SH-SY5Y (cell line): ENCODE measurements around the gene ELMO3.

Experiments used
- GATA2 ChIP-seq: IDR thresholded peaks from 2 replicates; pipeline ENCODE4 v1.6.1; 2011; ENCODE audit warnings: mild to moderate bottlenecking, low read depth, low read length
- GATA3 ChIP-seq: IDR thresholded peaks from 2 replicates; pipeline ENCODE4 v1.6.1; 2011; ENCODE audit warnings: low read depth, mild to moderate bottlenecking, low read length, moderate library complexity

ELMO3 gene

DNA sequence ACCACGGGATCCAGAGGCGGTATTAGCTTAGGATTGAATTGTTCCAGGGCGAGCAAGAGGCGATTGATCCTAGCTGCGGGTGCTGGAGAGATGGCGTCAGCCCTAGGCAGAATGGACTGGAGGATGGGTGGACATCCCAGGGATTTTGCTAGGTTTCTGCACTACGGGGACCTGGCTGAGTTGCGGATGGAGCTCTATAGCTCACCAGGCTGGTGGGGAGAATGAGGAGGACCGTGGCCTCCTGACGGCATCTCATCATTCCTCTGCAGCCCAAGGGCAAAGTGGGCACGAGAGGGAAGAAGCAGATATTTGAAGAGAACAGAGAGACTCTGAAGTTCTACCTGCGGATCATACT, 28.6 kb downstream of the ELMO3 start:
- no peak for TF ChIP-seq GATA2
- TF ChIP-seq GATA3, result no peak

DNA sequence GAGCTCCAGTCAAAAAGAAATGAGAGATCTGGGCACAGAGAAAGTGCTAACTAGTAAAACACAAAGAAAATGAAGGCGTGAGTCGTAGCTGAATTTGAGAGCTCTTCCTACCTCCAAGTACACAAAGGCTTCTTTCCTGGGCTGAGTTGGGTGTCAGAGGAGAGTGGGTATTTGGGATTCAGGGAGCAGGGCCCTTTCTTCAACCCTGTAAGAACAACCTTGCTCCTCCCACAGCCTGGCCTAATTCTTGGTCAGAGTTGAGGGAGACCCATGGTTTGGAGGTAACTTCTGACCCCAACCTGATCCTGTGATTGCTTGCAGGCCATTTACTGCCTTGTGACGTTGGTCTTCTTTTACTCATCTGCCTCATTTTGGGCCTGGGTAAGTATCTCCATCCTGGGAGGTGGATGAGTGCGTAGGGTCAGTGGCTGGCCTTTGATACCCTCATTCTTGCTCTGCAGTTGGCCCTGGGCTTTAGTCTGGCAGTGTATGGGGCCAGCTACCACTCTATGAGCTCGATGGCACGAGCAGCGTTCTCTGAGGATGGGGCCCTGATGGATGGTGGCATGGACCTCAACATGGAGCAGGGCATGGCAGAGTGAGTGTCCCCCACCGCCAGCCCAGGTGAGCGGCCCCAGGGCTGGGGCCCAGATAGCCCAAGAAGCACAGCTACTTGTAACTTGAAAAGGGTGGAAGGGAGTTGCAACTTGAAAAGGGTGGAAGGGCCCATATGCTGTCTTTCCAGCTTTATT, 29.3 kb downstream of the ELMO3 start:
- TF ChIP-seq GATA3 (no peak), GATA2 (no peak)

DNA sequence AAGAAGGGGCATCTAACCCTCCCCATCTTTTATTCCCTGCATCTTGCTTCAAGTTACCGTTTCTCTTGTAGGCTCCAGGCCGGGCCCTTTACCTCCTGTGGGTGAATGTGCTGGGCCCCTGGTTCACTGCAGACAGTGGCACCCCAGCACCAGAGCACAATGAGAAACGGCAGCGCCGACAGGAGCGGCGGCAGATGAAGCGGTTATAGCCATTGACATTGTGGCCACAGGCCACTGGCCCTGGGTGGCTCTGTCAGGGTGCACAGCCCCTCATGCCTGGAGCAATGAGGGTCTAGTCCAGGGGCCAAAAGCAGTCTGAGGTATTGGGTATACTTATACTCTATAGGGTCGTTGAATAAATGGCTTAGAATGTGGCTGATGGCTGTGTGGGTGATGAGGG, 30.0 kb downstream of the ELMO3 start:
- TF ChIP-seq GATA2, result no peak
- no peak for TF ChIP-seq GATA3

DNA sequence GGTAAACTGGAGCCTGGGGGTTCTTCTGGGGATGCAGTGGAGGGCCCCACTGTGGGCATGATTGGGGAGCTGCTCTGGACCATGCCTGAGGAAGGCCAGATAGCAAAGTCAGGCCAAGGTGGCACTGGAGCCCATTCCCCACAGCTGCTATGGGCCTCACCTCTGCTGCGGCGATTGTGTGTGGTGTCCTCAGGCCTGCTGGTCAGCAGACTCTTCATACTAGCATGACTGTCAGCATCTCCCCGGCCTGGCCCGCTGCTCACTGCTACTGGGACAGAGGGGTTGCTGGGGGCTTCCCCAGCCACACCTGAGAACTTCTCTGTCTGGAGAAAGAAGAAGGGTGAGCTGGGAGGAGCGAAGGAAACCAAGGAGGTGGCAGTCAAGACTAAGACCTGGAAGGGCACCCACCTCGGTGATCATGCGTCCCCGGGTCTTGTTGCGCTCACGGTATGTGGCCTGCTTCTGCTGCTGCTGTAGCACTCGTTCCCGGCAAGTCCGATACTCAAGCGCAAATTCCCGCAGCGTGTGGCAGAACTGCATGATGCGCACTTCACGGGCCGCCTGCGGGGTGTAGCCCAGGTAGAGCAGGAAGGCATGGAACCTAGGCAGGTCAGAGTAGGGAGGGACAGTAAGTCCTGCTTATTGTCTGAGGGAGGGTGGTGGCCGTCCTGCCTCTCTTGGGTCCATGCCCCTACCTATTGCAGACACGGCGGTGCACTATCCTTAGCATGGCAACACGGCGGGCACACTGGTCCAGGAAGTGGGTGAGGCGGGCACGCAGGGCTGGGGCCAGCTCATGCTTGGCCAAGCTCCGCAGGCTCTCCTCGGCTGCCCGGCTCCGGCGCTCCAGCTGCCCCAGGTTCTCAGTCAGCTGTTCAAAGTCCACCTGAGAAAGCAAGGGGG, 31.2 kb downstream of the ELMO3 start:
- TF ChIP-seq GATA3 (no peak), GATA2 (no peak)

DNA sequence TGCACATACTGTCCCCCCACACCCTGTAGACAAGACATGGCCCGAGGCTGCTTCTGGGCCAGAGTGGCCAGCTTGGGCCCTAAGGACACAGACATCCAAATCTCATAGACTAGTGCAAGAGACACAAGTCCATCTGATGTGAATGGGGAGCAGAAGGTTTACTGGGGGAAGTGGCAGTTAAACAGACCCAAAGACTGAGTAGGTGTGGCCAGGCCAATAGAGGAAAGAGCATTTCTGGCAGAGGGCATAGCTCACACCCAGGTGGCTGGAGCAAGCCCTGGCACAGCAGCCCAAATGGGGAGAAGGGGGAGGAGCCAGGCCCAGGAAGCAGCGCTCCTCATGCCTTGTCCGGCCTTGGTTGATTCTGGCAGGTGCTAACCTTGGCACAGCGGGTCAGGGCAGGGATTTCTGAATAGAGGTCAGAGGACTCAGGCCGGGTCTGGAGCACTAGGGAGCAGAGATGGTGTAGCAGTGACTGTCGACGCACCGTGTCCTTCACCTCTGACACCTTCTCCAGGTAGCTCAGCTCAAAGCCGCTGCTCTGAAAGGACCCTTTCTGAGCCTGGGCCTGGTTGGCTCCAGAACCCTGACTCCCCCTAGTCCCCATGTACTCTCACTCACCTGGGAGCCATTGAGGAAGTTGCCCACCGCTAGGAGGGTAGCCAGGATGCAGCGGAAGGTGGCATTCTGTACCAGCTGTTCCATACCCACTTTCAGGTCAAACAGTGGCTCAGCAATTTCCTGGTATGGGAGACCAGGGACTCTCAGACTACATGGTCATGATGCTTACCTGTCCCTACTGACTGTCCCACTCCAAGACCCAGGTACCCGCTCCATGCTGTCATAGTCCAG, 32.1 kb downstream of the ELMO3 start:
- TF ChIP-seq GATA3 (no peak), GATA2 (no peak)

DNA sequence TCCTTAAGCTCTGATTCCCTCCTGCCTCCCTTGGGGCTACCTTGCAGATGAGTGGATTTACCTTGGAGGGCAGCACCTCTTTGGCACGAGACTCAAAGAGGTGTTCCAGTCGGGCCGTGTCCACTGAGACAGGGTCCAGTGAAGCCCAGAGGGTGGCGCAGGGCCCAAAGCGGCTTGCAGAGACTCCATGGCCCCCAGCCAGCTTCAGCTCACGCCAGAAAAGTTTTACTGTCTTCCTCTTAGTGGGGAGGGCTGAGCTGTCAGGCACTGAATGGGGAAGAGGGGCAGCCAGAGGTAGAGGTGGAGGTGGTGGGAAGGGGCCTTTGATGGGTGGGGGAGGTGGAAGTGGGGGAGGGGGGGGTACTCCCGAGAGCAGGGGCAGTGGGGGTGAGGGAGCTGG, 34.7 kb downstream of the ELMO3 start:
- TF ChIP-seq GATA2, result no peak
- TF ChIP-seq GATA3, result no peak

DNA sequence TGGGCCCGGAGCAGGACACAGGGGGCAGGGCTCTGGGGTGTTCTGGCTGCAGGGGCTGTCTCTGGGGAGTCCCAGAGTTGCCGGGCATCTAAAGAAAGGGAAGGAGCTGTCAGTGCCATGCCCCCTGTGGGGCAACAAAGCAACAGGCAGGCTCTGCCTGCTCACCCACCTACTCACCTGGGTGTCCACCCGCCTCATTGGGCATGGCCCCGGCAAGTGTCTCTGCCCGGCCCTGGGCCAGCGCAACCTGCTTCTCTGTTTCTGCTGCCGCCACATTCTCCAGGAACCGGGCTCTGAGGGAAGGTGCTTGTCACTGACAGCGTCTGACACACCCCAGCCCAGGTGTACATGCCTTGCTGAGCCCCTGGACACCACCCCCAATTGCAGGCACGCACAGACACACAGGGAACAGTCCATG, 35.3 kb downstream of the ELMO3 start:
- no peak for TF ChIP-seq GATA3
- no peak for TF ChIP-seq GATA2

DNA sequence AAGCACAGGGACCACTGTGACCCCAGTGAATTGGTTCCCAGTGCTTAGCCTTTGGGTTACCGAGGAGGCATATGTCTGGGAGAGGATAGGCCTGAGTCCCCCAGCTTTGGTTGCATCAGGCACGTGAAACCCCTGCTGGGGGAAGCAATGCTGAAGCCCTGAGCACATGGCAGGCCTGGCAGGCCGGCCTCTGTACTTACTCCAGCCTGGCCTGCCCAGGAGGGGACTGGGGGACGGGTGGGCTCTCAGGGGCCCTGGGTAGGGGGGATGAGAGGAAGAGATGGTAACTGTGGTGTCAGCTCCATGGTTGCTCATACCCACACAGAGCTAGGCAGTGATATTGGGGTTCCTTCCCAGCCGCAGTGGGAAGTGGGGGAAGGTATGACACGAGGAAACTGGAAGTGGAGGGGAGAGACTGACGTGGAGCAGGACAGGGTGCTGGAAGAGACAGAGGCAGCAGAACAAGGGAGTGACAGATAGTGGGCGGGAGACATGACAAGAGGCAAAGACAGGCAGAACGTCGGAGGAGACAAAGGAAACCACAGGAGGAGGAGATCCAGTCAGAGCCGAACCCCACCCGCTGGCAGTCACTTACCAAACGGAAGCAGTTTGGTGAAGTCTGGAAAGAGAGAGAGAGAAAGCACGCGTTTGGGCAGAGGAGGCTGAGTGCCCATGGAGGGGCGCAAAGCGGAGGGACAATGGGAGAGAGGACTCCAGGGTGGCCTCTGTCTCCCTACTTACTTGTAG, 37.1 kb downstream of the ELMO3 start:
- TF ChIP-seq GATA2 (no peak), GATA3 (no peak)

DNA sequence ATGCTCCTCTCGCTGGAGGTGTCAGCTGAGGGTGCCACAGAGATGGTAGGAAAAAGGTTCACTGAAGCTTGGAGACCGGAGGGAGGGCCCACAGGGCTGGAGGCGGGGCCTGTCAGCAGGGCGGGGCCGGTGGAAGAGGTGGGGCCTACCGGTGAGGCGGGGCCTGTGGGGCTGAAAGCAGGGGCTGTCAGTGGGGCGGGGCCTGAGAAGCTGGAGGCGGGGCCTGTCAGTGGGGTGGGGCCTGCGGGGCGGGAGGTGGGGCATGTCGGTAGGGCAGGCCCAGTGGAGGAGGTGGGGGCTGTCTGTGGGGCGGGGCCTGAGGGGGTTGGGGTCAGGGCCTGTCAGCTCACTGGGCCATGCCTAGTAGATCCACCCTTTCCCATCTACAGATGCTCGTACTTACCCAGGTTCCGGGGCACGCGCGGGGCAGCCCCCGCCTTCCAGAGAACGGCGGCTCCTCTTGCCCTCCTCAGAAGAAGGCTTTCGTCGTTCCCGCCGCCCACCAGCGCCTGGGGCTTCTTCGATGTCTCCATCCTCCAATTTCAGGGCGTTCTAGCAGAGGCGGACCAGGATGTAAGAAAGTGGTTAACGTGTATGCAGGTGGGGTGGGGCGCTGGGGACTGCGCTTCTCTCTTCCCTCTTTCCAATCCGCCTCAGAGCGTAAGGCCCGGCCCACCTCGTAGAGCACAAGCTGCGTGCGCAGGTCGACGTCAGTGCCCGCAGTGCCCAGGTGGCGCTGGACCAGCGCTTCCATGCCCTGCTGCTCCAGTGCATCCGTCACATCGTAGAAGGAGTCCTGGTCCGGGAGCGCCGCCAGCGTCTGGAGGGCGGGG, 37.8 kb downstream of the ELMO3 start:
- no peak for TF ChIP-seq GATA2
- no peak for TF ChIP-seq GATA3

DNA sequence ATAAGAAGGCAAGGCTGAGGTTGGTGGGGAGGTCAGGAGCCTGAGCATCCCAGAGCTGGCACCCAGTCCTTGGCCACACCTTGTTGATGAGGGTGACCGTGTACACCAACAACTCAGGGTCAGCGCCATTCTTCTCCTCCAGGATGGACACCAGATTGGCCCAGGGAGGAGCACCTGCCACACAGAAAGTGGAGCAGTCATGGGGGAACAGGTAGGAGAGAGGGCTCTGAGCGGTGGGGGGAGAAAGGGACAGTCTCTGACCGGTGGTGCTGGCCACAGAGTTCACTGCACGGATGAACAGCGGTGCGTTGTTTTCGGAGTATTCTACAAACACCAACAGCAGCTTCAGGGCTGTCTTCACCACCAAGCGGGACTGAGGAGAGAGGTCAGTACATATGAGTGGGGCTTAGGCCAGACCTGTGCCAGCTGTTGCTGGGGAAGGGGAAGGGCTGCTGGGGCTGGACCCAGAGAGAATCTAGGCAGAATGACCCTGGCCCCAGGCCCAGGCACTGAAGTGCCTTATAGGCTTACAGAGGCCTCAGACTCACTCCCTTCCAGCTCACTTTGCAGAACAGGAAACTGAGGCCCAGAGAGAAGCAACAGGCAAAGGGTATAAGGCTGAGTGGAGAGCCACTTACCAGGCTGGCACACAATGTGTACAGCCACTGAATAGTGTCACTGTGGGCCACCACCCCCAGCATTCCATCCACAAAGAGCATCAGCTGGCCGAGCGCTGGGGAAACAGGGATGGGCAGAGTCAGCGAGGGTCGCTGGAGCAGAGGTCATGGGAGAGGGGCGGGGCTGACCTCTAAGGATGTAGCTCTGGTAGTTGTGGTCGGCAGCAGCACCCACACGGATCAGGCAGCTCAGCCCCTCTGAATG, 38.7 kb downstream of the ELMO3 start:
- no peak for TF ChIP-seq GATA3
- no peak for TF ChIP-seq GATA2

DNA sequence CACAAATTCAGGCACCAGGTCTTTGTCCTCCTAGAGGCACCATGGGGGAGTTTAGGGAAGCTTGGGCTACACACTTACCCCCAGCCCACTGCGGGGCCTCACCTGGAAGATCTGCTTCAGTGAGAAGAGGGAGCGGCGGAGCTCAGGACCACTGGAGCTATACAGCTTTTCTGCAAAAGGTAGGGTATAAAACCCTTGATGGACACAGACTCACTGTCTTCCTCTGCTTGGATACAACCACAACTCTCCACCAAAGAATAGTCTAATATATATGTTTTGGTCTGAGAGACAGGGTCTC, 39.3 kb downstream of the ELMO3 start:
- TF ChIP-seq GATA3, result no peak
- no peak for TF ChIP-seq GATA2
